GM19035 (cell line): ENCODE results near the gene CSF2.

Experiments used
- ATAC-seq: cut with Tn5 transposase; IDR thresholded peaks from one replicate; pipeline ENCODE4 v1.9.1; 2021; ENCODE audit not compliant: unreplicated experiment

Gene CSF2

GRCh38 chr5:132067941-132068808, 5.4 kb upstream of the CSF2 start:
- no peak for ATAC-seq

GRCh38 chr5:132069561-132069960, 4.0 kb upstream of the CSF2 start:
- ATAC-seq = no peak

- no peak for ATAC-seq
Observed at GRCh38 chr5:132069994-132070393, 3.6 kb upstream of the CSF2 start.

DNA sequence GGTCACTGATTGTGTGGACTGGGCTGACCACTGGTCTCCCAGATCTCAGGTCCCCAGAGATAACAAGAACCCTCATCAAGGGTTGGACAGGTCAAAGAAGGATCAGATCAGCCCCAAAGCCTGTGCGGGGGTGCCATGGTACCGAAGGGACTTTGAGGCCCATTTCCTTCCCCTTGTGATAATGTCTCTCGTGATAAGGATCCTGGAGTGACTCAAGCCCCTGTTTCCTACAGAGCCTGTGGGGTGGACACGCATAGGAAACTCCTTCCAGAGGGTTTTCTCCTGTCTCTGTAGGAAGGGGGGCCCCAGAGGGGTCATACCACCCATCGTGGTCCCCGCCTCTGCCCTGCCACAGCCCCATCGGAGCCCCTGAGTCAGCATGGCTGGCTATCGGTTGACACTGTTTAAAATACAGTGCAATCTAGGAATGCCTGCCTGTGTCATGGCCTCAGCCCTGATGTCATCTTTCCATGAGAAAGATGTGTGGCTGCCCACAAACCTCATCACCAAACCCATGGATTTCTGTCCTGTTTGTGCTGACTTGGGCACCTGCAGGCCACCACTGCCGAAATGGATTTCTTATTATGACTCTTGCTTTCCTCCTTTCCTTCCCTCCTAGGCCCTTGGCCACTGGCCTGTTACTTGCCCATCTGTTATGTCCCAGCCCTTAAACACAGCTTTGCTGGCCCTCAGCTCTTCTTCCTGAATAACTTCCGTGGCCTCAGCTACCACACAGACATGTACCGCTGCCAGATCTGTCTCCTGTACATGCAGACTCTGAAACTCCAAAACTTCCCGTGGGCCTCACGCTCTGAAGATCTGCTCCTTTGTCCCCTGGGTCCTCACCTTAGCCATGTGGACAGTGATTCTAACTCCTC, 2.9 kb upstream of the CSF2 start:
- no peak for ATAC-seq

DNA sequence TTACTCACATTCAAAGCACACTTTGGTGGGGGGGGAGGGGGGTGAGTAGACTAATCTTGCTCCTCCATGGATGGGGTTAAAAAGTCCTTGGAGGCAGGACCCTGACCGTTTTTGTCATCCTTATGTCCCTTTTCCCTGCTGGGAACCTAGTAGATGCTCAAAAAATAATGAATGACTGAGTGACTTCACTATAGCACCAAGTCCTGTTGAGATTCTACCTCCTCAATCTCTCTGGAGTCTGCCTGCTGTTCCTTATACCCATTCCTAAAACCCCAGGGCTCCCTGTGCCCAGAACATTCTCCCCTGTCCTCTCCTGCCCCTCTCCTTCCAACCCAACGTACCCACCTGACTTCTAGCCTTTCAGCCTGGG, 2.3 kb upstream of the CSF2 start:
- no peak for ATAC-seq

GRCh38 chr5:132072070-132072469, 1.5 kb upstream of the CSF2 start:
- no peak for ATAC-seq

DNA sequence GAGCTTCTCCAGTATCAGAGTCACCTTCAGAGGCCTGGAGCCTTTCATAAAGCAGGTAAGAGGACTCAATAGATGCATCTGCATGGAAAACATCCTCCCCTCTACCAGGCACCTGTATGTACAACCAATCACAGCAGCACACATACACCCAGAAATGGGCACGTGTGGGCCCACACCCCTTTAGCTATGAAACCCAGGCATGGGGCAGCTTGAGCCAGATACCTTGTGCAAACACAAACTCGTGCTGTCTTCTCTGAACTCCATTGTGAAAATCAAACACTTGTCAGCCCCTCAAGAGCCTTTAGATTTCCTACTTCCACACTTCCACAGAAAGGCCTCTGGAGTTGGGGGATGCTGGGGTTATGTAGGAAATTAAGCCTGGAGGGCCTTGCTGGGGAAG, 1.1 kb upstream of the CSF2 start:
- no peak for ATAC-seq

- no peak for ATAC-seq
Observed at GRCh38 chr5:132074091-132074771, 642 bp downstream of the CSF2 start.

DNA sequence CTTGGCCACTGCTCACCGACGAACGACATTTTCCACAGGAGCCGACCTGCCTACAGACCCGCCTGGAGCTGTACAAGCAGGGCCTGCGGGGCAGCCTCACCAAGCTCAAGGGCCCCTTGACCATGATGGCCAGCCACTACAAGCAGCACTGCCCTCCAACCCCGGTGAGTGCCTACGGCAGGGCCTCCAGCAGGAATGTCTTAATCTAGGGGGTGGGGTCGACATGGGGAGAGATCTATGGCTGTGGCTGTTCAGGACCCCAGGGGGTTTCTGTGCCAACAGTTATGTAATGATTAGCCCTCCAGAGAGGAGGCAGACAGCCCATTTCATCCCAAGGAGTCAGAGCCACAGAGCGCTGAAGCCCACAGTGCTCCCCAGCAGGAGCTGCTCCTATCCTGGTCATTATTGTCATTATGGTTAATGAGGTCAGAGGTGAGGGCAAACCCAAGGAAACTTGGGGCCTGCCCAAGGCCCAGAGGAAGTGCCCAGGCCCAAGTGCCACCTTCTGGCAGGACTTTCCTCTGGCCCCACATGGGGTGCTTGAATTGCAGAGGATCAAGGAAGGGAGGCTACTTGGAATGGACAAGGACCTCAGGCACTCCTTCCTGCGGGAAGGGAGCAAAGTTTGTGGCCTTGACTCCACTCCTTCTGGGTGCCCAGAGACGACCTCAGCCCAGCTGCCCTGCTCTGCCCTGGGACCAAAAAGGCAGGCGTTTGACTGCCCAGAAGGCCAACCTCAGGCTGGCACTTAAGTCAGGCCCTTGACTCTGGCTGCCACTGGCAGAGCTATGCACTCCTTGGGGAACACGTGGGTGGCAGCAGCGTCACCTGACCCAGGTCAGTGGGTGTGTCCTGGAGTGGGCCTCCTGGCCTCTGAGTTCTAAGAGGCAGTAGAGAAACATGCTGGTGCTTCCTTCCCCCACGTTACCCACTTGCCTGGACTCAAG, 1.5 kb downstream of the CSF2 start:
- ATAC-seq = no peak

- ATAC-seq = no peak
Observed at GRCh38 chr5:132075719-132076077, 2.1 kb downstream of the CSF2 start.

GRCh38 chr5:132076202-132076830, 2.7 kb downstream of the CSF2 start:
- no peak for ATAC-seq

- ATAC-seq = no peak
Observed at GRCh38 chr5:132076983-132077382, 3.4 kb downstream of the CSF2 start.

- ATAC-seq = no peak
Observed at GRCh38 chr5:132079081-132079480, 5.5 kb downstream of the CSF2 start.

DNA sequence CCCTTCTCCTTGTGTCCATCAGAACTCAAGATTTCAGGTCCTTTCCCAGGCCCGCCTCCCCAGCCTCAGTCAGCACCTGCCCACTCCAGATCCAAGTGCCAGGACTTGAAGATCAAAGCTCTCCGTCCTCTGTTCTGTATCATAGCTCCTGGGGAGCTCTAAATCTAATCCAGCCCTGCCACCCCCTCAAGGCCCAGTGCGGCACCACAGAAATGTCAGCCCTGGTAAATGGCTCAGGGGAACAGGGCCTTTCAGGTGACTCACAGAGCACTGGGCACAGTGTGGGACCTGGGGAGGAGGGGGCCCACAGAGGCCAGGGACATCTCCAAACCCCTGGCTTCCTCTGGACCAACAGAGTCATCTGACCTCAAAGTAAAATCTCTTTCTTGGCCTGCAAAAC, 6.0 kb downstream of the CSF2 start:
- no peak for ATAC-seq

DNA sequence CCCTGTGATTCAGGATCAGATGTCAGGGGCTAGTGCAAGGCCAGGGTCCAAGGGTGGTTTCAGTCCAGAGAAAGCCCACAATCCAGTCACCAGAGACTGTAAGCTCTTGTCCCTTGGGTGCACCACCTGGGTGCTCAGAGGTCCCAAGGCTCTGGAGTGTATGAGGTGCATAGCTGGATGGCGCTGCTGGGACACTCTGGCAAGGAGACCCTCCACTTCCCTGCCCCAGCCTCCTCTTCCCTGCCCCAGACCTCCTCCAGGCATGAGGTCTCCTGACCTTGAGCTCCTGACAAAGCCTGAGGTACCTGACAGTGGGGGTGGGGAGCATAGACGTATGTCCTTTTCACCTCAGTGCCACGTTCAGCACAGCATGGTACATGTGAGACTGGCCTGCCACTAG, 7.0 kb downstream of the CSF2 start:
- no peak for ATAC-seq

GRCh38 chr5:132081458-132081857, 7.9 kb downstream of the CSF2 start:
- ATAC-seq = no peak

GRCh38 chr5:132082329-132083023, 8.9 kb downstream of the CSF2 start:
- no peak for ATAC-seq

DNA sequence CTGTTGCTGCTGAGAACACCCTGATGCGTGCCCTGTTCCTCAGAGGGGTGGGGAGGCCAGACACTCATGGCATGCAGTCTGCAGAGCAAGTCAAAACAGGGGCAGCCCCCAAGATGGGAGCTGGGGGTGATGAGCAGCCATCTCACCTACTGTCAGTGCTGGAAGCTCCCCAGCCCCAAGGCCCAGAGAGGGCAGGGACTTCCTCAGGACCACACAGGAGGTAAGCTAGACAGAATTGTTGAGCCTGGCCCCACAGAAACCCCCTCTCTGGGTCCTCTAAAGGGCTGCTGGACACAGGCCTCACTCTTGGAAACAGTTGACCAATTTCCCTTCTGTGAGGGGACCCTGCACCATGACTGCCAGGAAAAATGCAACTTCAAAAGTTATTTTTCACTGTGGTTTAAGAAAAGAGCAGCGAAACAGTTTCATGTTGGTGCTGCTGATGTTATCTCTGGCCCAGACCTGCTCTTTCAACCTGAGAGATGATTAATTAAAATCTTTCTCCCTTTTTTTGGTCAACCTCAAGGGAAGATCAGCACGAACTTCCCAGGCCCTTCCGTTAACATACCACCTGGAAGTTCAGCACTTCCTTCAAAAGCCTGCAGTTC, 9.6 kb downstream of the CSF2 start:
- no peak for ATAC-seq

DNA sequence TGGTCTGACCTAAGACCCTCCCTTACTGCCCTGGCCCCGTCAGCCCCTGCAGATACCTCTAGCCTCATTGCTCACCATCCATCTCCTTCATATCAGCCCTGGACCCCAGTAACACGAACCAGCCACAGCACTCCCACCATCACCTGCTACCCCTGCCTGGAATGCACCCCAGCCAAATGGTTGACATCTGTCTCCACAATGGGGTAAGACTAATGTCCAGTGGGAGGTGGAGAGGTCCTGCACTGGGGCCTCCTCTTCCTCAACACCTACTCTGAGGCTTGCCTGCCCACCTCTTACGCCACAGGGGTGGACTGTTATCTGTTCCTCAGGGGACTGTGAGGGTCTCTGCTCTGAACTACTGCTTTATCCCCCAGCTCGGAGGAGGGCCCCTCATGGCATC, 12.1 kb downstream of the CSF2 start:
- ATAC-seq = no peak
